Mucosa of descending colon (tissue), 3 donors: ENCODE data around the gene GABRE. TPM values are rescaled to one million over a fixed set of nuclear protein-coding genes. Genes with fewer than 3 reads are reported as not detected.

Experiments
- ATAC-seq: fragments of 200-7000 bp; cut with Tn5 transposase; one replicate; pipeline ENCODE4 v1.9.1; 2020; ENCODE audit warnings: mild to moderate bottlenecking, moderate library complexity
- DNase-seq, 3 donors: peaks; one replicate each; pipeline ENCODE4 v3.0.0-alpha.2; 2020
- H3K36me3 ChIP-seq: fragments of 200-600 bp; one replicate; pipeline ENCODE4 v1.8.0; 2021; ENCODE audit warnings: low read depth, mild to moderate bottlenecking
- H3K4me1 ChIP-seq: fragments of 200-600 bp; one replicate; pipeline ENCODE4 v1.8.0; 2021; ENCODE audit warnings: low read depth, mild to moderate bottlenecking
- H3K4me3 ChIP-seq: fragments of 200-600 bp; one replicate; pipeline ENCODE4 v1.8.0; 2021; ENCODE audit warnings: mild to moderate bottlenecking
- H3K9me3 ChIP-seq: fragments of 200-600 bp; one replicate; pipeline ENCODE4 v1.8.0; 2021; ENCODE audit warnings: mild to moderate bottlenecking
- intact Hi-C, 2 donors: fragments of 100-400 bp; cut with DNase I in 1 of 2; cut with micrococcal nuclease in 1 of 2; formaldehyde crosslinking; loops; one replicate each; pipeline versions ENCODE4 v1.11.0 to v1.11.1; 2022; cut with DNase I, micrococcal nuclease
- total RNA-seq, 3 donors: library from RNA; stranded (reverse); fragmentation: NEBNext Ultra II Directional in 2 of 3; extraction: Animal tissue kit (Norgen Biotek cat#: 25700) in 2 of 3; gene quantifications; one replicate each; pipeline versions ENCODE4 v1.2.1 to v1.2.4, GENCODE V29; 2021 to 2023
- TF ChIP-seq, protein P1 (sequence below): fragments of 200-600 bp; IDR thresholded peaks from one replicate; pipeline ENCODE4 v1.8.0; 2022; ENCODE audit warnings: antibody characterized with exemption, mild to moderate bottlenecking
- donor health status: DM: no; HTN: no; CAD: no; lungs with moderate emphysema.
- donor health status: DM: no; HTN: no; CAD: no.
- donor health status: DM: no; HTN: yes; CAD: no.

Gene GABRE
- total RNA-seq, 3 donors from 2014 or later: 21.3 to 25.7 (median 22.1) TPM

DNA sequence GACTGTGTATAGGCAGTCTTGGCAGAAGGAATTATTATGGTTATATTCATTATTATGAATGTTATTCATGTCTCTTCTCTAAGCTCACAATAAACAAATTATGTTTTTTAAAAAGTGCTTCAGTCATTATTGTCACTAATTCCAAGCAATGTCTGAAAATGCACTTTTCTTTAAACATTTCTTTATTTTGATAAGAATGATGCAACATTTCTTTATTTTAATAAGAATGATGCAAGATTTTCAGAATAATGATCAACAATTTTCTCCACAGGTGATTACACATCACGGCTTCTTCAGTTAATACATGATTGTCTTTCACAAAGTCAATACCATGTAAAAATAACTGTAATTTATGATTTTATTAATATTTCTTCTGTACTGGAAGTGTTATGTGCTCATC lies 39.1 kb downstream of the GABRE start:
- TF ChIP-seq, protein P1, sequence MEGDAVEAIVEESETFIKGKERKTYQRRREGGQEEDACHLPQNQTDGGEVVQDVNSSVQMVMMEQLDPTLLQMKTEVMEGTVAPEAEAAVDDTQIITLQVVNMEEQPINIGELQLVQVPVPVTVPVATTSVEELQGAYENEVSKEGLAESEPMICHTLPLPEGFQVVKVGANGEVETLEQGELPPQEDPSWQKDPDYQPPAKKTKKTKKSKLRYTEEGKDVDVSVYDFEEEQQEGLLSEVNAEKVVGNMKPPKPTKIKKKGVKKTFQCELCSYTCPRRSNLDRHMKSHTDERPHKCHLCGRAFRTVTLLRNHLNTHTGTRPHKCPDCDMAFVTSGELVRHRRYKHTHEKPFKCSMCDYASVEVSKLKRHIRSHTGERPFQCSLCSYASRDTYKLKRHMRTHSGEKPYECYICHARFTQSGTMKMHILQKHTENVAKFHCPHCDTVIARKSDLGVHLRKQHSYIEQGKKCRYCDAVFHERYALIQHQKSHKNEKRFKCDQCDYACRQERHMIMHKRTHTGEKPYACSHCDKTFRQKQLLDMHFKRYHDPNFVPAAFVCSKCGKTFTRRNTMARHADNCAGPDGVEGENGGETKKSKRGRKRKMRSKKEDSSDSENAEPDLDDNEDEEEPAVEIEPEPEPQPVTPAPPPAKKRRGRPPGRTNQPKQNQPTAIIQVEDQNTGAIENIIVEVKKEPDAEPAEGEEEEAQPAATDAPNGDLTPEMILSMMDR: no peak
- H3K9me3 ChIP-seq: no peaks in the 10 kb centered on the region
- no peaks in the 10 kb centered on the region for H3K36me3 ChIP-seq
- intact Hi-C loops: no loop called here
- no peak overlapping the region for H3K4me3 ChIP-seq
- ATAC-seq: no peak
- no peak for DNase-seq
- no peaks in the 10 kb centered on the region for H3K4me1 ChIP-seq

GRCh38 chrX:151929126-151929525 lies 45.4 kb downstream of the GABRE start:
- Histone ChIP-seq H3K4me3 (no peak overlapping the region), H3K9me3 (no peaks in the 10 kb centered on the region), H3K4me1 (no peaks in the 10 kb centered on the region), H3K36me3 (no peaks in the 10 kb centered on the region)
- TF ChIP-seq, protein P1: no peak
- DNase-seq: no peak
- intact Hi-C loops: no loop called here
- no peak for ATAC-seq

DNA sequence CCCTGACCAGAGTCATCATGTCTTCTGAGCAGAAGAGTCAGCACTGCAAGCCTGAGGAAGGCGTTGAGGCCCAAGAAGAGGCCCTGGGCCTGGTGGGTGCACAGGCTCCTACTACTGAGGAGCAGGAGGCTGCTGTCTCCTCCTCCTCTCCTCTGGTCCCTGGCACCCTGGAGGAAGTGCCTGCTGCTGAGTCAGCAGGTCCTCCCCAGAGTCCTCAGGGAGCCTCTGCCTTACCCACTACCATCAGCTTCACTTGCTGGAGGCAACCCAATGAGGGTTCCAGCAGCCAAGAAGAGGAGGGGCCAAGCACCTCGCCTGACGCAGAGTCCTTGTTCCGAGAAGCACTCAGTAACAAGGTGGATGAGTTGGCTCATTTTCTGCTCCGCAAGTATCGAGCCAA lies 50.8 kb downstream of the GABRE start:
- Histone ChIP-seq H3K36me3 (no peaks in the 10 kb centered on the region), H3K9me3 (no peaks in the 10 kb centered on the region), H3K4me3 (no peak overlapping the region), H3K4me1 (no peaks in the 10 kb centered on the region)
- TF ChIP-seq, protein P1: no peak
- intact Hi-C loops: no loop called here
- ATAC-seq (no peak), DNase-seq (no peak)

DNA sequence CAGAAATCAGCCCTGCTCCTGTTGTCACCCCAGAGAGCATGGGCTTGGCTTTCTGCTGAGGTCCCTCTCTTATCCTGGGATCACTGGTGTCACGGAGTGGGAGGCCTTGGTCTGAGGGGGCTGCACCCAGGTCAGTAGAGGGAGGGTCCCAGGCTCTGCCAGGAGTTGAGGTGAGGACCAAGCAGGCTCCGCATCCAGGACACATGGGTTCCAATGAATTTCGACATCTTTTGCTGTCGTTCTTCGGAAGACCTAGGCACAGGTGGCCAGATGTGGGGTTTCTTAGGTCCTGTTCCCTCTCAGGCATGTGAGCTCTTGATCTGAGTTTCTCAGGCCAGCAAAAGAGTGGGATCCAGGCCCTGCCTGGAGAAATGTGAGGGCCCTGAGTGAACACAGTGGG lies 51.8 kb downstream of the GABRE start:
- TF ChIP-seq, protein P1: no peak
- Histone ChIP-seq H3K9me3 (no peaks in the 10 kb centered on the region), H3K4me3 (no peak overlapping the region), H3K4me1 (no peaks in the 10 kb centered on the region), H3K36me3 (no peaks in the 10 kb centered on the region)
- intact Hi-C loops: no loop called here
- no peak for ATAC-seq
- no peak for DNase-seq

- Histone ChIP-seq H3K4me3 (no peak overlapping the region), H3K36me3 (no peaks in the 10 kb centered on the region), H3K9me3 (no peaks in the 10 kb centered on the region), H3K4me1 (no peaks in the 10 kb centered on the region)
- TF ChIP-seq, protein P1: no peak
- ATAC-seq (no peak), DNase-seq (no peak)
- intact Hi-C loops: no loop called here
Observed at GRCh38 chrX:151921866-151922265, 52.6 kb downstream of the GABRE start.

- ATAC-seq: no peak
- Histone ChIP-seq H3K4me1 (no peaks in the 10 kb centered on the region), H3K36me3 (no peaks in the 10 kb centered on the region), H3K4me3 (no peak overlapping the region), H3K9me3 (no peaks in the 10 kb centered on the region)
- DNase-seq: no peak
- intact Hi-C loops: no loop called here
- TF ChIP-seq, protein P1: no peak
Observed at GRCh38 chrX:151921292-151921691, 53.2 kb downstream of the GABRE start.
